Fibroblast of the aortic adventitia (primary cell): ENCODE measurements around the gene SRRT. TPM values are rescaled to one million over a fixed set of nuclear protein-coding genes. Genes with fewer than 3 reads are reported as not detected.
A peak's percentile ranks its signal among the peaks of the same experiment; 100 is the strongest.

ENCODE experiments used
- DNase-seq: peaks from one replicate; pipeline ENCODE4 v3.0.0-alpha.2; 2010; ENCODE audit warnings: low read depth
- H3K4me3 ChIP-seq: 2 replicates; pipeline ENCODE4 v1.5.1; 2011; ENCODE audit warnings: low read depth, mild to moderate bottlenecking, control low read depth, low read length, moderate library complexity
- CTCF ChIP-seq: IDR thresholded peaks from 2 replicates; pipeline ENCODE4 v1.5.1; 2011; ENCODE audit warnings: mild to moderate bottlenecking, low read length, control low read depth, inconsistent platforms; ENCODE audit not compliant: insufficient read depth
- total RNA-seq: library from RNA; depleted of rRNA; stranded (reverse); fragments of >200 nt; gene quantifications from 2 replicates; pipeline ENCODE4 v1.2.3, GENCODE V29; 2012; ENCODE audit warnings: low replicate concordance

Gene SRRT
- total RNA-seq, 1 donor: 41.2 TPM

GRCh38 chr7:100865372-100865911 lies 9.5 kb upstream of the SRRT start:
- no peak for DNase-seq
- no peak for TF ChIP-seq CTCF
- H3K4me3 ChIP-seq: no peak overlapping the region

- H3K4me3 ChIP-seq: no peak overlapping the region
- no peak for TF ChIP-seq CTCF
- DNase-seq: no peak
These were observed 8.8 kb upstream of the SRRT start for GRCh38 chr7:100865938-100866728.

GRCh38 chr7:100866729-100867039 lies 8.2 kb upstream of the SRRT start:
- DNase-seq: no peak
- TF ChIP-seq CTCF: no peak
- H3K4me3 ChIP-seq: peak overlapping the region; percentile 93

- TF ChIP-seq CTCF: no peak
- DNase-seq: peak; percentile 94
- H3K4me3 ChIP-seq: peak within 1 kb of the TSS; percentile 93
These were observed 7.7 kb upstream of the SRRT start, which contains the start of gene TRIP6 for GRCh38 chr7:100867040-100867775. Gene TRIP6 (plus strand): TSS chr7:100867387. CDS start chr7:100867498, 111 bp downstream.

- H3K4me3 ChIP-seq: peak overlapping the region; percentile 93
- DNase-seq: no peak
- TF ChIP-seq CTCF: no peak
These were observed 7.0 kb upstream of the SRRT start for GRCh38 chr7:100867776-100868485.

GRCh38 chr7:100873599-100874299 lies 1.2 kb upstream of the SRRT start:
- no peak for TF ChIP-seq CTCF
- DNase-seq: no peak
- H3K4me3 ChIP-seq: peak overlapping the region; percentile 75
